HG02884 (cell line): Measurements from ENCODE around the gene AUH.

ENCODE experiments used
- ATAC-seq: cut with Tn5 transposase; IDR thresholded peaks from one replicate; pipeline ENCODE4 v1.9.1; 2021; ENCODE audit warnings: mild to moderate bottlenecking, moderate library complexity; ENCODE audit not compliant: unreplicated experiment

The AUH gene

DNA sequence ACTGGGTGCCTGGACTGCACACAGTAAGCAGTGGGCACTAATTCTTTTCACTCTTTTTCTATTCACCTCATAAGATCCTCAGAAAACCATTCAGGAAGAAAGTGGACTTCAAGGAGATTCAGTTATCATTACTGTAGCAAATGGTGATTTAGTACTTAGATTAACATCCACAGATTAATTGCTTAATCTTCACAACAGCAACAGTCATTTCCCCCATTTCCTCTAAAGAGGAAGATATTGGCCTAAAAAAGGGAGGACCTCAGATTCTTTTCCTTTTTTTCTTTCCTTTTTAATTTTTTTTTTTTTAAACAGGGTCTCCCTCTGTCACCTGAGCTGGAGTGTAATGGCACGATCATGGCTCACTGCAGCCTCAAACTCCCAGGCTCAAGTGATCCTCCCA, 64.4 kb downstream of the AUH start:
- no peak for ATAC-seq

DNA sequence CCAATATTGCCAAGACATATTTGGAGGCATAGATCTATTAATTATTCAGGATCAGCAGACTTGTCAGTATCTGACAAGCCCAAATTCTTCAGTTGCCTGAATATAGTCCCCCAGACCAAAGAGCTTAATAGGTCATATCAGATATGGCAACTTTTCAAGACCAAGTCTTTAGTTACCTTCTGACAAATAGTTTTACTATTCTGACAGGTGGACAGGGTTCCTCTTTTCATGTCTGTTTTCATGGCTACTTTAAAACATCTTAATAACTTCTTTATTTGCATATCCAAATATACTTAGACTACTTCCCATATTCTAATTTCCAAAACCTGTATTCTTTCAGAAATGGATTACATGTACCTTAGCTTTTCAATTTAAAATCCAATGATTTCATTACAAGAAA, 65.4 kb downstream of the AUH start:
- ATAC-seq = no peak

GRCh38 chr9:91295357-91295756, 66.4 kb downstream of the AUH start:
- ATAC-seq = no peak

GRCh38 chr9:91291866-91292265, 69.9 kb downstream of the AUH start:
- ATAC-seq = no peak

- ATAC-seq = no peak
Measured at GRCh38 chr9:91289244-91289643, 72.5 kb downstream of the AUH start.

- ATAC-seq = no peak
Measured at GRCh38 chr9:91285729-91286353, 75.9 kb downstream of the AUH start.

DNA sequence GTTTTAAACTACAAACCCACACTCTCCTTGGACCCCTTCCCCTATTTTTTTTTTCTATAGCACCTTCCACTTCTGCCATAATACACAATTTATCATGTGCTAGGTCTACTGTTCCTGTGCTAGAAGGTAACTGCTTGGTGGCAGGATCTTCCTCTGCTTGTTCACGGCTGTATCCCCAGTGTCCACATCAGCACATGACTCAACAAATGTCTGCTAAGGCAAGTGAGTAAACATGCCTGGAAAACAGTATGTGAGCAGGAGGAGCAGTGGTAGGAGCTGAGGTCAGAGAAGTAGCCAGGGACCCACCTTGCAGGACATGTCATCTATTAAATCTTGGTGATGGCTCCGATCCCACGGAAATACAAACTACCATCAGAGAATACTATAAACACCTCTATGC, 79.4 kb downstream of the AUH start:
- ATAC-seq = no peak

DNA sequence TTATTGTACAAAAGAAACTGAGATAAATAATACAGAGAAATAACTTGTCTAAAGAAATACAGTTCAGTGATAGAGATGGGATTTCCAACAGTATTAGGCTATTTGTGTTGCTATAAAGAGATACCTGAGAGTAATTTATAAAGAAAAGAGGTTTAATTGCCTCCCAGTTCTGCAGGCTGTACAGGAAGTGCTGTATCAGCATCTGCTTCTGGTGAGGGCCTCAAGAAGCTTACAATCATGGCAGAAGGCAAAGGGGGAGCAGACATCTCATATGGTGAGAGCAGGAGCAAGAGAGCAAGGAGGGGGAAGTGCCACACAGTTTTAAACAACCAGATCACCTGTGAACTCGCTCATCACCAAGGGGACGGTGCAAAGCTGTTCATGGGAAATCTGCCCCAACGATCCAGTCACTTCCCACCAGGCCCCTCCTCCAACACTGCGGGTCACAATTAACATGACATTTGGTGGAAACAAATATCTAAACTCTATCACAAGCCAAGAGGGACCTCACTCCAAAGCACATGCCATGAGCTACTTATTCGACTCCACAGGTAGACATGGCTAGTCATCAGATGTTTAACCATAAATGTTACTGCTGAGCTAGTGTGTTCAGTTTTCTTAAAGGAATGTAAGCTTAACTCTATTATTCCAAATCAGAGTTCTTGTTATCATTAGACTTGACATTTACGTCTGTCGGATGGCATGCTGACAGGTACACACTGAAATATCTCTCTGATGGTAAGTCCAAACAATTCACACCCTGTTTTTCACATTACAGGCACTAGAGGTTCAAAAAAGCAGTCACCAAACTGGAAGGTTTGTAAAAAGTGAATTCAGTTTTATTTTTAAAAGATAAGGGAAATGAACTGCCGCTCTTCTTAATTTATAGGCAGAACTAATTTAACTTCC, 82.2 kb downstream of the AUH start:
- no peak for ATAC-seq

- ATAC-seq = no peak
Measured at GRCh38 chr9:91276513-91276912, 85.2 kb downstream of the AUH start.

- ATAC-seq = no peak
Measured at GRCh38 chr9:91275655-91276054, 86.1 kb downstream of the AUH start.

GRCh38 chr9:91274949-91275492, 86.7 kb downstream of the AUH start:
- no peak for ATAC-seq

DNA sequence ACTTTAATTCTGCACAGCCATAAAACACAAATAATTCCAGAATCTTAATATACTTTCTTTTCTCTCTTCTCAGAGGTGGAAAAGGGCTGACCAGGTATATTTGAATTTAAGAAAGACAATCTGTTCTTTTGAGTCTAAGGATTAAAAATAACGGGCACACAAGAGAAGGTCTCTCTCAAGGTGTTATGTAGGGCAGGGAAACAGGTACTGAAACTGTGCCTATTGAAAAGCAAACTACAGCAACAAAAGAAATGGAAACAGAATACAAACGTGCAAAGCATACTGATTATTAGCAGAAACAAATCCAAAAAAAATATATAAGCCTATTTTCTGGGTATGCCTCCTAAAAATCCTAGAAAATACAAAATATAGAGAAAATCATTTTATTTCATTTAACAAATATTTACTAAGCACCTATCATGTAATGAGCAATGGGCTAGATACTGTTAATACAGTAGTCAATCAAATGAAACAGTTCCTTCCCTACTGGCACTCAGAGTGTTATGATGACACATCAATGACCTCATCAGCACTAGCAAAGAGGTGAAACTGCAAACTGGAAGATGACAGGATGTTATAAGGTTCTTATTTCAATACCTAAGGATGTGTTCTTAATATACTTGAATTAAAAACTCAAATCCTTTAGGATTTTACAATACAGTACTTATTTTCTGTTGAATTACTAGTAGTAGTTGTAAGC, 87.7 kb downstream of the AUH start:
- no peak for ATAC-seq

DNA sequence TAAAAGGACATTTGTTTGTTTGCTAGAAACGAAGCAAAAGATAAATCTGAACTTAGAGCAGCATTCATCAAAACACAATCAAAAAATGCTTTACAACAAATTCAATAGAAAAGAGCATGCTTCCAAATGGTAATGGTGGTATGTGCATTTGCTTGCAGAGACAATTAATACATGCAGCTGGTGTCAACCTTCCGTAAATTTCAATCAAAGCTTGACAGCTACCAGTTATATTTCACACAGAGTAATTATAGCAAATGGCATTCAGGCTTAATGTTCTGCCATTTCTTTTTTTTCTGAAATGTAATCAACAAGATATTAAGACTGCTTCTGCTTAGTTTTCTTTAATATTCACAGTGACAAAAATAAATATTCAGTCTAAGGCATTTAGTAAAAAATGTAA, 90.6 kb downstream of the AUH start:
- no peak for ATAC-seq

DNA sequence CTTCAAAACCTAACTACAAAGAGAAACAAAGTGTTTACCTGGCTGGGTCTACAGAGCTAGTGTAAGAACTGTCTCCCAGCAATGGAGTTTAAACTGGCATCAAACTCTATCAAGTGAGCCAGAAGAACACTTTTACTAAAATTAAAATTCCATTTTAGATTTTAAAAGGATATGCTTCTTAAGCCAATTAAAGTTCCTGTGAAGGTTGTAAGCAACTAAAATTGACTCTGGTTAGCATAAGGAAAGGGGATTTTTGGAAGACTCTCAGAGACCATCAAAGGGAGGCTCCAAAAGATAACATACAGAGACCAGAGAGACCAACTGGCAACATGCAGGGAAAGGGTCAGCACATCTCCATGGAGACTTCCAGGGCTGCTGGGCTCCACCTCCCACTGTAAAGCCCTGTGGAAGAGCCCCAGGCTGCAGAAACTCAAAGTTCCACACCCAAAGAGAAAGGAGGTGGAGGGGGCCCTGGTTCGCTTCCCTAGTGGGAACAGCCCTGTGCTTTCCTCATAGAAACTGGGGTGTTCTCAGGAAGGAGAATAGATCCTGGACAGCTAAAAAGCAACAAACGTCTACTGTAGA, 91.7 kb downstream of the AUH start:
- no peak for ATAC-seq

- no peak for ATAC-seq
Measured at GRCh38 chr9:91266448-91266847, 95.3 kb downstream of the AUH start.

DNA sequence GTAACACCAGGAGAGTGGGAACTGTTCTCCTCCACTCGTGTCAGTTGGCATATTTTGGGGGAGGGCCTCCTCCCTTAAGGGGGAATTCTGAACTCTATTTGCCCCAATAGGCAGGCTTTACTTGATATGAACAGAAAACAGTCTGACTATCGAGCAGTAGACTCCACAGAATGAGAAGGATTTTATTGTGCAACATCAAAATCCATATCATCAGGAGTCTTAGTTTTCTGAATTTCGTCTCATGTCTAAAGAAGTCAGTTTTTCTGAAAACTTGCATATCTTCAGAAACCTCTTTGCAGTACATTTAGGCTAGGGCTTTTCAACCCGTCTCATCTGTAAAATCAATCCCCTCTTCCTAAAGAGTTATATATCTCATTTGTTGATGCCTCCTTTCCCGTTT, 96.2 kb downstream of the AUH start:
- ATAC-seq = no peak

GRCh38 chr9:91261417-91261816, 100.3 kb downstream of the AUH start:
- no peak for ATAC-seq

DNA sequence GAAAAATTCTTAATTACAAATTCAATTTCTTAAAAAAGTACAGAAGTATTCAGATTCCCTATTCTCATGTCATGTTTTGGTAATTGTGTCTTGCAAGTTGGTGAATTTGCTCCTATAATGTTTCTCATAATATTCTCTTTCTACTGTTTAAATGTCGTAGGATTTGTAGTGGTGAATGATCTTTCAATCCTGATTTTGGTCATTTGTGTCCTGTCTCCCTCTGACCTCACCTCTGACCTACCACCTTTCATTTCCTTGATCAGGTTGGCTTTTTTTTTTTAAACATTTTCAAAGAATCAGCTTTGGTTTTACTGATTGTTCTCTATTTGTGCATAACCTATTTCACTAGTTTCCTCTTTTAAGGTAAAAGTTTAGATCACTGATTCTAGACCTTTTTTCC, 102.6 kb downstream of the AUH start:
- no peak for ATAC-seq

DNA sequence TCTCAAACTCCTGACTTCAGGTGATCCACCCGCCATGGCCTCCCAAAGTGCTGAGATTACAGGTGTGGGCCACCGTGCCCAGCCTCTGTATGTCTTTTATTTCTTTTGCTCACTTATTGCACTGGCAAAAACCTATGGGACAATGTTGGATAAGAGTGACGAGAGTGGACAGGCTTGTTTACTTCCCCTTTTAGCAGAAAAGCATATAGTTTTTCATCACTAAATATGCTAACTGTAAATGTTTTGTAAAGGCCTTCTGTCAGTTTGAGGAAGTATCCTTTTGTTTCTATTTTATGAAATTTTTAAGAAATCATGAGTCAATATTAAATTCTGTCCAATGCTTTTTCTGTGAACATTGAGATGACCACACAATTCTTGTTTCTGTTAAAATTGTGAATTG, 103.3 kb downstream of the AUH start:
- ATAC-seq = no peak

GRCh38 chr9:91256235-91256634, 105.5 kb downstream of the AUH start:
- no peak for ATAC-seq

DNA sequence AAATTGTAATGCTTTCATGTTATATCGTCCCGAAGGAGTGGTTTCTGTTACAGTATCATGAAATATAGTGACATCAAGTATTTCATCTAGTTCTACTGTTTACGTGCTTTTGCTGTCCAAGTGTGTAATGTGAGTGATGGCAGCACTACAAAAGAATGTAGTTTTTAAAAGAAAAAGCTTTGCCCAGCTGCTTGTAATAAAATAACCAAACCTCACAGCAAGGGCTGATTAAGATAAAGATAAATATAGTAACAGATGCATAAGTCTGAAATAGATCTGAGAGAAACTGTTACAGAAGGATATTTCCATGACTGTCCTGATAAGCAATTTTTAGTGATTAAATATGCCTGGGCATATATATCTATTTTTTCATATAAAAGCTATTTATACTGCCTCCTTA, 106.4 kb downstream of the AUH start:
- ATAC-seq = no peak
